A673 (cell line): ENCODE results near the gene IER3. TPM values are rescaled to one million over a fixed set of nuclear protein-coding genes. Genes with fewer than 3 reads are reported as not detected.
"Not testable (repeated sequence)": the region's sequence is repeated elsewhere in the genome, so short reads cannot be mapped to it uniquely, and the experiment has no call there.

Source experiments
- BruUV-seq: library from RNA; stranded (reverse); fragments of 400-500 nt; replicated peaks from 2 replicates; lab custom pipeline; 2021; lab: Mats Ljungman, UMichigan
- CTCF ChIA-PET: fragments of 300-600 bp; sonication (Branson Sonifier 250); formaldehyde crosslinking; loops from one replicate; lab custom pipeline; 2022; ENCODE audit warnings: antibody characterized with exemption; lab: Charles Lee
- POLR2A ChIA-PET: fragments of 300-600 bp; sonication (Branson Sonifier 250); formaldehyde crosslinking; loops from one replicate; lab custom pipeline; 2022; ENCODE audit warnings: antibody characterized with exemption; ENCODE audit not compliant: low non-redundant PET; lab: Charles Lee
- DNase-seq: peaks from one replicate; pipeline ENCODE4 v3.0.0-alpha.2; 2015; ENCODE audit warnings: low spot score
- H3K27ac ChIP-seq: fragments of 200-600 bp; sonication (generic); 2 replicates; pipeline ENCODE4 v1.5.1; 2016; ENCODE audit warnings: mixed run types, low read depth, mild to moderate bottlenecking, mixed read lengths, antibody characterized with exemption, low read length; ENCODE audit not compliant: poor library complexity, severe bottlenecking
- H3K27me3 ChIP-seq: fragments of 200-600 bp; sonication (generic); replicated peaks from 2 replicates; pipeline ENCODE4 v1.6.1; 2017; ENCODE audit warnings: mixed run types, low read depth, mild to moderate bottlenecking, mixed read lengths, antibody characterized with exemption, low read length; ENCODE audit not compliant: insufficient read depth, poor library complexity
- H3K36me3 ChIP-seq: fragments of 200-600 bp; sonication (generic); 2 replicates; pipeline ENCODE4 v1.6.1; 2016; ENCODE audit warnings: mixed run types, mild to moderate bottlenecking, mixed read lengths, antibody characterized with exemption, low read length; ENCODE audit not compliant: insufficient read depth, poor library complexity, severe bottlenecking
- H3K4me1 ChIP-seq: fragments of 200-600 bp; sonication (generic); 2 replicates; pipeline ENCODE4 v1.6.1; 2017; ENCODE audit warnings: mixed run types, mild to moderate bottlenecking, mixed read lengths, antibody characterized with exemption, low read length; ENCODE audit not compliant: insufficient read depth, poor library complexity, severe bottlenecking
- H3K4me3 ChIP-seq: fragments of 200-600 bp; sonication (generic); 2 replicates; pipeline ENCODE4 v1.5.1; 2016; ENCODE audit warnings: low read depth, mixed run types, mild to moderate bottlenecking, mixed read lengths, low read length; ENCODE audit not compliant: poor library complexity, severe bottlenecking
- H3K9me3 ChIP-seq: fragments of 200-600 bp; sonication (generic); 2 replicates; pipeline ENCODE4 v1.6.1; 2016; ENCODE audit warnings: mixed run types, low read depth, mild to moderate bottlenecking, mixed read lengths, antibody characterized with exemption, low read length; ENCODE audit not compliant: poor library complexity, severe bottlenecking
- CTCF ChIP-seq: fragments of 300-800, 200-600 bp; sonication (generic); conservative IDR thresholded peaks from 2 replicates; pipeline ENCODE4 v1.5.1; 2017; ENCODE audit warnings: low read depth, mild to moderate bottlenecking, antibody characterized with exemption, low read length, moderate library complexity, mixed read lengths
- EZH2 ChIP-seq: fragments of 200-600 bp; sonication (generic); IDR thresholded peaks from 2 replicates; pipeline ENCODE4 v1.6.1; 2017; ENCODE audit warnings: borderline replicate concordance, low read depth, mild to moderate bottlenecking, mixed read lengths, antibody characterized with exemption, low read length; ENCODE audit not compliant: poor library complexity, severe bottlenecking
- intact Hi-C: fragments of 100-400 bp; cut with micrococcal nuclease; formaldehyde crosslinking; loops from one replicate; pipeline ENCODE4 v1.10.0; 2022; ENCODE audit not compliant: unreplicated experiment
- total RNA-seq: library from RNA; stranded (reverse); gene quantifications from 2 replicates; pipeline ENCODE4 v1.2.3, GENCODE V29; 2021

The IER3 gene
- total RNA-seq, 1 experiment from 2014 or later = 34.6 TPM

- H3K27me3 ChIP-seq, POLR2A ChIA-PET, BruUV-seq, H3K9me3 ChIP-seq, intact Hi-C loops: not testable (repeated sequence)
- peak; percentile 14 for DNase-seq
- Histone ChIP-seq H3K27ac (peak overlapping the region; percentile 98), H3K4me1 (peaks cover 32% of the 10 kb centered on the region), H3K4me3 (peak overlapping the region; percentile 94), H3K36me3 (peaks cover 52% of the 10 kb centered on the region)
- CTCF ChIA-PET = interaction anchor here (2.1 kb wide), 1 partner anchor 44 kb away, joined by 11 read pairs; no protein-coding TSS in a partner anchor
These were observed 21.0 kb downstream of the IER3 start for GRCh38 chr6:30723159-30723842.

- DNase-seq = peak; percentile 91
- Histone ChIP-seq H3K9me3 (no peaks in the 10 kb centered on the region), H3K36me3 (peaks cover 47% of the 10 kb centered on the region), H3K4me3 (peak overlapping the region; percentile 94), H3K27me3 (no peaks in the 10 kb centered on the region), H3K4me1 (peaks cover 33% of the 10 kb centered on the region), H3K27ac (peak overlapping the region; percentile 98)
- ChIA-PET CTCF (interaction anchor here (0.5 to 2.1 kb wide), 2 partner anchors 34 to 43 kb away, joined by 3 to 11 read pairs; no protein-coding TSS in a partner anchor), POLR2A (interaction anchor here (1.5 kb wide), 1 partner anchor 43 kb away, joined by 4 read pairs; no protein-coding TSS in a partner anchor)
- BruUV-seq = no TSS peak
- intact Hi-C loops = loop anchor here (1.0 kb wide), 1 partner anchor 43 kb away; no protein-coding TSS in a partner anchor
- TF ChIP-seq CTCF = peak; percentile 95
- no peak for TF ChIP-seq EZH2
These were observed 21.9 kb downstream of the IER3 start for GRCh38 chr6:30722280-30723112.

GRCh38 chr6:30722025-30722279 is 22.4 kb downstream of the IER3 start:
- not testable (repeated sequence) for BruUV-seq, H3K9me3 ChIP-seq, H3K27me3 ChIP-seq
- peak; percentile 29 for DNase-seq
- H3K4me3 ChIP-seq = peak overlapping the region; percentile 94
- H3K27ac ChIP-seq = peak overlapping the region; percentile 98
- intact Hi-C loops = loop anchor here (1.0 kb wide), 1 partner anchor 43 kb away; no protein-coding TSS in a partner anchor
- POLR2A ChIA-PET = interaction anchor here (1.5 kb wide), 1 partner anchor 43 kb away, joined by 4 read pairs; no protein-coding TSS in a partner anchor
- CTCF ChIA-PET = interaction anchor here (2.1 kb wide), 1 partner anchor 43 kb away, joined by 11 read pairs; no protein-coding TSS in a partner anchor
- H3K4me1 ChIP-seq = peaks cover 33% of the 10 kb centered on the region
- peaks cover 45% of the 10 kb centered on the region for H3K36me3 ChIP-seq
